ENCODE data around the gene TM9SF4. TPM values are rescaled to one million over a fixed set of nuclear protein-coding genes. Genes with fewer than 3 reads are reported as not detected.
A peak's percentile ranks its signal among the peaks of the same experiment; 100 is the strongest.

The TM9SF4 gene
- total RNA-seq, 1 donor from 2014 or later: 106 TPM

DNA sequence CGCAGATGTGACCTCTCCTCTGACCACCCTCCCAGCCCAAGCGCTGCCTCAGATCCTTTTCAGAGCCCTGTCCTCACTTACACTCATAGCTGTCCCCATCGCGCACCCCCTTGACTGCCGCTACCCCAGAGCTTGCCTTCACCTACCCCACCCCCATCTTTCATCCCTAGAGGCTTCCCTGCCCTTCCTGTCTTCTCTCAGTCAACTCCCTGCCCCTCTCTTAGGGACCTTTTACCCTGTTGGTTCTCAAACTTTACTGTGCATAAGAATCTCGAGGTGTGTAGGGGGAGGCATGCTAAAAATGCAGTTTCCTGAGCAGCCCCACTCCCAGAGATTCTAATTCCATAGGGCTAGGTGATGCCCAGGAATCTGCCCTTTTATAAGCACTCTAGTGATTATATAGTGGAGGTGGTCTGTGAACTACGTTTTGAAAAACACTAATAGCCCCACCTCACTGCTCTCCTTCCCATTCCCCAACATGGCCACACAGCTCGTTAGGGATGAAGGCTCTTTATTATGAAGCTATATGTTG, 725 bp downstream of the TM9SF4 start:
- Mint-ChIP-seq H3K27ac (ENCODE audit: unreplicated experiment) (peak overlapping the region; percentile 100), H3K9me3 (ENCODE audit: unreplicated experiment) (peaks cover 13% of the 10 kb centered on the region)
- TF ChIP-seq CTCF (IDR thresholded peaks at IDR 0.05; ENCODE audit: partially characterized antibody, unreplicated experiment): no peak

DNA sequence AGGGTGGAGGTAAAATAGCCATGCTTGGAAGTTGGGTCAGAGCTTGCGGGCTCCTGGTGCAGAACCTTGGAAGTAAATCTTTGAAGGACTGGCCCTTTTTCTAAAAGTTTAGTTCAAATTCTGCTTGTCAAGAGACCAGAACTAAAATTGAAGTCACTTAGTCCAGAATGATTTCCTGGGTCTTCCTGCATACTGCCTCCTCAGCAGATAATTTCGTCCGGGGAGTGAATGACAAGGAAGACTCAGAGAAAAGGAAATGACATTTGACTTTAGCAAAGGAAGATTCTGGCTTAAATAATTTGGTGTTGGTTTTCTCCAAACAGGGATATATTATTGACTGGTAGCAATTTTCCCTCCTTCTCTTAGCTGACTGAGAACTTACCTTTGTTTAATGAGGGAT, 1.2 kb downstream of the TM9SF4 start:
- Mint-ChIP-seq H3K27me3 (ENCODE audit: unreplicated experiment) (no peaks in the 10 kb centered on the region), H3K27ac (ENCODE audit: unreplicated experiment) (peak overlapping the region; percentile 100), H3K36me3 (ENCODE audit: unreplicated experiment) (no peaks in the 10 kb centered on the region), H3K4me1 (ENCODE audit: low read depth, unreplicated experiment) (peaks cover 11% of the 10 kb centered on the region), H3K4me3 (ENCODE audit: unreplicated experiment) (peak overlapping the region; percentile 98), H3K9me3 (ENCODE audit: unreplicated experiment) (peaks cover 13% of the 10 kb centered on the region)
- no peak for TF ChIP-seq CTCF (IDR thresholded peaks at IDR 0.05; ENCODE audit: partially characterized antibody, unreplicated experiment)
- DNase-seq: no peak

More for the DNA sequence above, 725 bp downstream of the TM9SF4 start:
- Mint-ChIP-seq H3K27me3 (ENCODE audit: unreplicated experiment) (no peaks in the 10 kb centered on the region), H3K4me1 (ENCODE audit: low read depth, unreplicated experiment) (peaks cover 8% of the 10 kb centered on the region), H3K36me3 (ENCODE audit: unreplicated experiment) (no peaks in the 10 kb centered on the region), H3K4me3 (ENCODE audit: unreplicated experiment) (peak overlapping the region; percentile 98)
- DNase-seq: no peak

- Mint-ChIP-seq H3K27ac (ENCODE audit: unreplicated experiment) (no peak overlapping the region), H3K4me3 (ENCODE audit: unreplicated experiment) (peak overlapping the region; percentile 98), H3K36me3 (ENCODE audit: unreplicated experiment) (no peaks in the 10 kb centered on the region), H3K4me1 (ENCODE audit: low read depth, unreplicated experiment) (peaks cover 14% of the 10 kb centered on the region), H3K9me3 (ENCODE audit: unreplicated experiment) (peaks cover 13% of the 10 kb centered on the region), H3K27me3 (ENCODE audit: unreplicated experiment) (no peaks in the 10 kb centered on the region)
- no peak for DNase-seq
- no peak for TF ChIP-seq CTCF (IDR thresholded peaks at IDR 0.05; ENCODE audit: partially characterized antibody, unreplicated experiment)
These were observed 1.7 kb downstream of the TM9SF4 start for GRCh38 chr20:32111156-32111686.

DNA sequence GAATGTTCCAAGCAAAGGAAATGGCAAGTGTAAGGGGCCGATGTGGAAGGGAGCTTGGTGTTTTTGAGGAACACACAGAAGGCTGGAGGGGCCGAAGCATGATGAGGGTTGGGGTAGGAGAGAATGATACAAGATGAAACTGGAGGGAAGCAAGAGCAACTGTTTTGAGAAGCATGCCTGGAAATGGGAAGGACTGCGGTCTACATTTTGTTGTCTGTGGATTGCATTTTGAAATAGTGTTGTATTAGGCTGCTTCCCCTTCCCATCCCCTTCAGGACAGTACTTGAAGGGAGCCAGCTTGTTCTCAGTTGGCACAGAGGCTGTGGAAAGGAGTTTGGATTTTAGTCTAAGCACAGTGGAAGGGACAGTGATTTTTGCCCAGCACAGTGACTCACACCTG, 2.2 kb downstream of the TM9SF4 start:
- H3K9me3 Mint-ChIP-seq (ENCODE audit: unreplicated experiment): peaks cover 13% of the 10 kb centered on the region
- no peak for TF ChIP-seq CTCF (IDR thresholded peaks at IDR 0.05; ENCODE audit: partially characterized antibody, unreplicated experiment)

GRCh38 chr20:32112841-32113240, 3.3 kb downstream of the TM9SF4 start:
- H3K4me1 Mint-ChIP-seq (ENCODE audit: low read depth, unreplicated experiment): peaks cover 21% of the 10 kb centered on the region
- no peak overlapping the region for H3K4me3 Mint-ChIP-seq (ENCODE audit: unreplicated experiment)
- H3K27ac Mint-ChIP-seq (ENCODE audit: unreplicated experiment): no peak overlapping the region
- no peak for TF ChIP-seq CTCF (IDR thresholded peaks at IDR 0.05; ENCODE audit: partially characterized antibody, unreplicated experiment)
- peaks cover 13% of the 10 kb centered on the region for H3K9me3 Mint-ChIP-seq (ENCODE audit: unreplicated experiment)
- no peaks in the 10 kb centered on the region for H3K36me3 Mint-ChIP-seq (ENCODE audit: unreplicated experiment)
- no peak for DNase-seq
- no peaks in the 10 kb centered on the region for H3K27me3 Mint-ChIP-seq (ENCODE audit: unreplicated experiment)

More for the DNA sequence above, 2.2 kb downstream of the TM9SF4 start:
- Mint-ChIP-seq H3K4me3 (ENCODE audit: unreplicated experiment) (peak overlapping the region; percentile 1), H3K4me1 (ENCODE audit: low read depth, unreplicated experiment) (peaks cover 17% of the 10 kb centered on the region), H3K36me3 (ENCODE audit: unreplicated experiment) (no peaks in the 10 kb centered on the region), H3K27me3 (ENCODE audit: unreplicated experiment) (no peaks in the 10 kb centered on the region), H3K27ac (ENCODE audit: unreplicated experiment) (no peak overlapping the region)
- DNase-seq: no peak

All from glutamatergic neuron (in vitro differentiated cells).